Tibial nerve (tissue), 4 donors: Measurements from ENCODE around the gene KRT73.

Source experiments
- CTCF ChIP-seq, 5 experiments: fragments of 200-600 bp in 3 of 5; fragments of 450-650 bp in 2 of 5; sonication (generic) in 3 of 5; IDR thresholded peaks; one replicate each; pipeline ENCODE4 v1.5.1; 2016 to 2019; ENCODE audit warnings: antibody characterized with exemption in 5 of 5, mild to moderate bottlenecking in 3 of 5, moderate library complexity in 2 of 5
- EP300 ChIP-seq, 2 donors: sonication (generic); formaldehyde crosslinking; IDR thresholded peaks; one replicate each; pipeline ENCODE4 v1.6.1; 2017; ENCODE audit warnings: antibody characterized with exemption in 2 of 2, mild to moderate bottlenecking in 1 of 2
- POLR2A ChIP-seq, 2 donors: fragments of 450-650 bp; IDR thresholded peaks; one replicate each; pipeline ENCODE4 v1.6.1; 2017; ENCODE audit warnings: antibody characterized with exemption in 2 of 2, mild to moderate bottlenecking in 2 of 2, moderate library complexity in 2 of 2

DNA sequence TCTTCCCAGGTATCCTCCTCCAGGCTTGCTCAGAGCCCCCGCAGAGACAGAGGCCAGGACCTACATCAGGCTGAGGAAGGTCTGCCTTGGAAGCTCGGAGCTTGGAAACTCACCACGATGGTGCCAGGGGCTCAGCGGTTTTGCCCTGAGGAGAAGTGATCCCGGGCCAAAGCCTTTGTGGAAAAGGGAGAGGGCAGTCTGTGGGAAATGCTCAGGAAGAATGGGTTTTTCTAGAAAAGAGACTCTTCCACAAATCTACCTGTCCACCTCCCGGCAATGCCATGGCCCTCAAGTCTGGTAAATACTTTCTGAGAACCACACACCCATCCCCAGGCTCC, 25.7 kb upstream of the KRT73 start:
- no peak for TF ChIP-seq POLR2A (IDR thresholded peaks at IDR 0.05)
- TF ChIP-seq CTCF (IDR thresholded peaks at IDR 0.05): no peak
- no peak for TF ChIP-seq EP300 (IDR thresholded peaks at IDR 0.05)
